B cell (primary cell): Measurements from ENCODE around the gene PLEKHM3. TPM values are rescaled to one million over a fixed set of nuclear protein-coding genes. Genes with fewer than 3 reads are reported as not detected.

ENCODE experiments used
- ATAC-seq: fragments of 200-7000 bp; cut with Tn5 transposase; one replicate; pipeline ENCODE4 v1.10.0; 2021; ENCODE audit warnings: low read depth, mild to moderate bottlenecking, moderate number of reproducible peaks, moderate library complexity
- CTCF ChIA-PET: fragments of 350-600 bp; sonication (Branson Sonifier 250); formaldehyde crosslinking; loops from one replicate; lab custom pipeline; 2021; ENCODE audit warnings: antibody characterized with exemption, inconsistent platforms; lab: Charles Lee
- POLR2A ChIA-PET: fragments of 350-600 bp; sonication (Branson Sonifier 250); formaldehyde crosslinking; loops from one replicate; lab custom pipeline; 2021; ENCODE audit warnings: antibody characterized with exemption; lab: Charles Lee
- DNase-seq: peaks from one replicate; pipeline ENCODE4 v3.0.0; 2013
- H2AFZ ChIP-seq: 2 replicates; pipeline ENCODE4 v1.6.1; 2012; ENCODE audit warnings: mild to moderate bottlenecking, low read depth, low read length; ENCODE audit not compliant: insufficient read depth, poor library complexity, severe bottlenecking
- H3K27ac ChIP-seq, 2 donors: 1 replicate in 1 of 2; 2 replicates in 1 of 2; pipeline ENCODE4 v1.5.1; 2012 to 2013; ENCODE audit warnings: low read length in 2 of 2, mild to moderate bottlenecking in 2 of 2, moderate library complexity in 1 of 2
- H3K27me3 ChIP-seq, 4 experiments: fragments of 200-600 bp in 1 of 4; sonication (generic) in 1 of 4; replicated peaks in 1 of 4; 1 replicate in 2 of 4; 2 replicates in 2 of 4; pipeline versions ENCODE4 v1.6.1 to v1.7.0; 2013 to 2016; ENCODE audit warnings: low read length in 3 of 4, mild to moderate bottlenecking in 2 of 4, mixed read lengths in 1 of 4, moderate library complexity in 1 of 4; ENCODE audit not compliant: insufficient read depth in 4 of 4, control insufficient read depth in 3 of 4; ENCODE audit errors: control extremely low read depth in 1 of 4
- H3K36me3 ChIP-seq, 2 experiments: replicated peaks in 1 of 2; 1 replicate in 1 of 2; 2 replicates in 1 of 2; pipeline versions ENCODE4 v1.6.1 to v1.7.1; 2013; ENCODE audit warnings: low read length in 1 of 2; ENCODE audit not compliant: insufficient read depth in 2 of 2, control insufficient read depth in 1 of 2; ENCODE audit errors: control extremely low read depth in 1 of 2, extremely low read depth in 1 of 2
- H3K4me1 ChIP-seq, 2 donors: fragments of 200-600 bp in 1 of 2; sonication (generic) in 1 of 2; 1 replicate in 1 of 2; 2 replicates in 1 of 2; pipeline versions ENCODE4 v1.5.1 to v1.6.1; 2013 to 2017; ENCODE audit warnings: low read length in 2 of 2; ENCODE audit not compliant: control insufficient read depth in 2 of 2, insufficient read depth in 2 of 2
- H3K4me2 ChIP-seq: replicated peaks from 2 replicates; pipeline ENCODE3; 2012; ENCODE audit warnings: mild to moderate bottlenecking, low read depth, low read length; ENCODE audit not compliant: poor library complexity, severe bottlenecking
- H3K4me3 ChIP-seq, 5 experiments: fragments of 200-600 bp in 1 of 5; sonication (generic) in 1 of 5; 1 replicate in 3 of 5; 2 replicates in 2 of 5; pipeline versions ENCODE4 v1.5.1 to v1.7.0; 2011 to 2016; ENCODE audit warnings: low read length in 4 of 5, mild to moderate bottlenecking in 4 of 5, low read depth in 2 of 5, control low read depth in 1 of 5, moderate library complexity in 1 of 5; ENCODE audit not compliant: insufficient read depth in 1 of 5; ENCODE audit errors: control extremely low read depth in 1 of 5, extremely low read depth in 1 of 5
- H3K79me2 ChIP-seq: fragments of 200-600 bp; sonication (generic); one replicate; pipeline ENCODE4 v1.6.0; 2016; ENCODE audit warnings: low read length; ENCODE audit not compliant: control insufficient read depth, insufficient read depth
- H3K9ac ChIP-seq: fragments of 200-600 bp; sonication (generic); 2 replicates; pipeline ENCODE4 v1.6.1; 2017; ENCODE audit warnings: mild to moderate bottlenecking, low read length, moderate library complexity
- H3K9me3 ChIP-seq, 3 donors: one replicate each; pipeline versions ENCODE4 v1.6.1 to v1.7.1; 2013; ENCODE audit warnings: low read length in 2 of 3; ENCODE audit not compliant: control insufficient read depth in 2 of 3, insufficient read depth in 1 of 3; ENCODE audit errors: control extremely low read depth in 1 of 3
- H4K20me1 ChIP-seq: 2 replicates; pipeline ENCODE4 v1.6.0; 2012; ENCODE audit warnings: mild to moderate bottlenecking, low read length; ENCODE audit not compliant: insufficient read depth, control insufficient read depth, poor library complexity, severe bottlenecking
- H3K27ac Mint-ChIP-seq: one replicate; pipeline ENCODE4 v1.8.0; 2021; ENCODE audit warnings: mixed read lengths
- H3K27me3 Mint-ChIP-seq: one replicate; pipeline ENCODE4 v1.8.0; 2021; ENCODE audit warnings: mixed read lengths
- H3K4me1 Mint-ChIP-seq: one replicate; pipeline ENCODE4 v1.8.0; 2021; ENCODE audit warnings: mixed read lengths
- H3K4me3 Mint-ChIP-seq: one replicate; pipeline ENCODE4 v1.8.0; 2021; ENCODE audit warnings: mixed read lengths
- H3K9me3 Mint-ChIP-seq: one replicate; pipeline ENCODE4 v1.8.0; 2022; ENCODE audit warnings: mixed read lengths; ENCODE audit not compliant: insufficient read depth
- EZH2 ChIP-seq: IDR thresholded peaks from 2 replicates; pipeline ENCODE4 v1.6.1; 2012; ENCODE audit warnings: borderline replicate concordance, low read depth, mild to moderate bottlenecking, moderate library complexity, low read length; ENCODE audit not compliant: insufficient read depth, poor library complexity, severe bottlenecking
- WGBS: methylation state at CpG from one replicate; pipeline ENCODE4 v1.1.5; 2013; ENCODE audit warnings: missing lambda C conversion rate; ENCODE audit not compliant: insufficient coverage; 5-methylcytosine and 5-hydroxymethylcytosine counted together
- intact Hi-C: fragments of 100-400 bp; cut with micrococcal nuclease; formaldehyde crosslinking; loops from one replicate; pipeline ENCODE4 v1.10.0; 2022
- polyA plus RNA-seq: library from polyadenylated mRNA; depleted of rRNA; stranded (reverse); fragments of >200 nt; gene quantifications from 2 replicates; pipeline ENCODE4 v1.2.3, GENCODE V29; 2012
- total RNA-seq, 2 donors: library from RNA; stranded (reverse); fragments of 120-200 nt in 1 of 2; gene quantifications; 1 replicate in 1 of 2; 2 replicates in 1 of 2; pipeline versions ENCODE4 v1.2.3 to v1.2.4, GENCODE V29; 2013 to 2022
- TF ChIP-seq, protein P1 (sequence below): fragments of 200-600 bp; IDR thresholded peaks from one replicate; pipeline ENCODE4 v1.8.0; 2022; ENCODE audit warnings: antibody characterized with exemption, mild to moderate bottlenecking

Gene PLEKHM3
- total and polyA plus RNA-seq, 2 donors (not counting 1 experiment from before 2014, with no cell fraction given), result 4.0 to 17.7 TPM

DNA sequence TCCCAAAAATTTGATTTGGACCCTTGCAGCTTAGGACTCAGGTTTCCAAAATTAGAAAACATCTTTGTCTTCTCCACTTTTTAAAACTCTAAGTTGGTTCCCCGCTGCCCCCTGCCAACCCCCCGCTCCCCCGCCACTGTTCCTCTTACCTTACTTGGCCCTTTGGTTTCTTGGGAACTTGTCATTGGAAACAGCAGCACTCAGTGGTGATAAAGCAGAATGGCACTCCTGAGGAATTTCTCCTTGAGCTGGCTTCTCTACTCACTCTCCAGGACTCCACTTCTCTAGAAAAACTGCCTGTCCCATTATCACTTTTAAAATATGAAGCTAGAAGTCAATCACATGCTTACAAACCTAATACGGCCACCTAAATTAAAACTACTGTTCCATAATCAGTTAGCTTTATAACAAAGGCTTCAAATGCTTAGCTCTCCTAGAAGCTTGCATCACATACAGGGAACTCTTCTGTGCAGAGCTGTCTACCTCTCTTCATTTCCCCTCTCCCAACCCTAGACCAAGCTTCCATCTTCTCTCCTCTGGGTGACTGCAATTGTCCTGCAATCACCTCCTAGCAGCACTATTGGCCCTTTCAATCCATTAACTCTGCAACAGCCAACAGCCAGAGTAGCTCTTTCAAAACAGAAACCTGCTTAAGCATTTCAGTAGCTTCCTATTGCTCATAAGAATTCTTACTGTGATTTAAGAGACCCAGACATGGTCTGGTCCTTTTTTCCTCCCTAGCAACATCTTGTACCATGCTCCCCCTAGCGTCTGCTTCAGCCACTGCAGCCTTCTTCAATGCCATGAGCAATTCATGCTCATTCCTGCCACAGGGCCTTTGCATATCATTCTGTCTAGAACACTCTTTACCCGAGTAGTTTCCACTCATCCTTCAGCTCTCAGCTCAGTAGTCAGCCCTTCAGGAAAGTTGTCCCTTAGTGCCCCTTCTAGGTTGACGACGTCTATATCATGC lies 15.2 kb upstream of the PLEKHM3 start:
- Mint-ChIP-seq H3K4me1 (no peaks in the 10 kb centered on the region), H3K27me3 (no peaks in the 10 kb centered on the region), H3K27ac (no peak overlapping the region), H3K4me3 (no peak overlapping the region), H3K9me3 (no peaks in the 10 kb centered on the region)
- POLR2A ChIA-PET, result interaction anchor here (0.6 kb wide), 1 partner anchor 350 kb away, joined by 3 read pairs; no protein-coding TSS in a partner anchor
- H3K27ac ChIP-seq, result no peak overlapping the region
- H3K4me3 ChIP-seq, result no peak overlapping the region
- DNase-seq (peak; percentile 71), ATAC-seq (peak; percentile 73)
- no peaks in the 10 kb centered on the region for H3K9me3 ChIP-seq
- CTCF ChIA-PET, result interaction anchor here (0.6 to 8.7 kb wide), 31 partner anchors 8 to 1345 kb away, joined by 3 to 168 read pairs (median 4); partner anchors contain the start of genes FZD5, METTL21A and PLEKHM3
- H3K79me2 ChIP-seq, result no peaks in the 10 kb centered on the region
- TF ChIP-seq, protein P1, sequence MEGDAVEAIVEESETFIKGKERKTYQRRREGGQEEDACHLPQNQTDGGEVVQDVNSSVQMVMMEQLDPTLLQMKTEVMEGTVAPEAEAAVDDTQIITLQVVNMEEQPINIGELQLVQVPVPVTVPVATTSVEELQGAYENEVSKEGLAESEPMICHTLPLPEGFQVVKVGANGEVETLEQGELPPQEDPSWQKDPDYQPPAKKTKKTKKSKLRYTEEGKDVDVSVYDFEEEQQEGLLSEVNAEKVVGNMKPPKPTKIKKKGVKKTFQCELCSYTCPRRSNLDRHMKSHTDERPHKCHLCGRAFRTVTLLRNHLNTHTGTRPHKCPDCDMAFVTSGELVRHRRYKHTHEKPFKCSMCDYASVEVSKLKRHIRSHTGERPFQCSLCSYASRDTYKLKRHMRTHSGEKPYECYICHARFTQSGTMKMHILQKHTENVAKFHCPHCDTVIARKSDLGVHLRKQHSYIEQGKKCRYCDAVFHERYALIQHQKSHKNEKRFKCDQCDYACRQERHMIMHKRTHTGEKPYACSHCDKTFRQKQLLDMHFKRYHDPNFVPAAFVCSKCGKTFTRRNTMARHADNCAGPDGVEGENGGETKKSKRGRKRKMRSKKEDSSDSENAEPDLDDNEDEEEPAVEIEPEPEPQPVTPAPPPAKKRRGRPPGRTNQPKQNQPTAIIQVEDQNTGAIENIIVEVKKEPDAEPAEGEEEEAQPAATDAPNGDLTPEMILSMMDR, result peak; percentile 75
- no peak for TF ChIP-seq EZH2
- no peaks in the 10 kb centered on the region for H3K4me1 ChIP-seq
- WGBS, result 66% methylated on average over 6 of the region's 8 CpGs
- no peak overlapping the region for H3K9ac ChIP-seq
- no peak overlapping the region for H3K4me2 ChIP-seq
- intact Hi-C loops, result loop anchor here (1.0 to 2.0 kb wide), 3 partner anchors 294 to 1240 kb away; no protein-coding TSS in a partner anchor
- H3K27me3 ChIP-seq, result peaks cover 0 to 4% (median 0%) of the 10 kb centered on the region in 4 experiments
- H4K20me1 ChIP-seq, result no peaks in the 10 kb centered on the region
- H3K36me3 ChIP-seq, result no peaks in the 10 kb centered on the region
- H2AFZ ChIP-seq, result no peak overlapping the region
